GM19324 (cell line): ENCODE data around the gene ZMYM1.
"Not testable (repeated sequence)": the region's sequence is repeated elsewhere in the genome, so short reads cannot be mapped to it uniquely, and the experiment has no call there.

ENCODE experiments used
- ATAC-seq: cut with Tn5 transposase; IDR thresholded peaks from one replicate; pipeline ENCODE4 v1.9.1; 2021; ENCODE audit warnings: mild to moderate bottlenecking, moderate library complexity; ENCODE audit not compliant: unreplicated experiment, low FRiP score

Gene ZMYM1

GRCh38 chr1:35079003-35079930 is at the start of gene ZMYM1:
TSS of gene ZMYM1 (plus strand) at chr1:35079385. CDS start at chr1:35093988, 14,603 bp downstream.
- ATAC-seq, result peak; percentile 88

- ATAC-seq, result no peak
These were observed 49.4 kb upstream of the ZMYM1 start for GRCh38 chr1:35029761-35030160.

GRCh38 chr1:35030338-35030737 is 48.8 kb upstream of the ZMYM1 start:
- ATAC-seq, result no peak

- peak; percentile 25 for ATAC-seq
These were observed 48.3 kb upstream of the ZMYM1 start for GRCh38 chr1:35030756-35031446.

- no peak for ATAC-seq
These were observed 46.8 kb upstream of the ZMYM1 start for GRCh38 chr1:35032384-35032739.

GRCh38 chr1:35033346-35033745 is 45.8 kb upstream of the ZMYM1 start:
- ATAC-seq, result no peak

- no peak for ATAC-seq
These were observed 42.6 kb upstream of the ZMYM1 start for GRCh38 chr1:35036621-35037020.

- no peak for ATAC-seq
These were observed 42.0 kb upstream of the ZMYM1 start for GRCh38 chr1:35037206-35037605.

GRCh38 chr1:35038723-35039122 is 40.5 kb upstream of the ZMYM1 start:
- ATAC-seq, result no peak

- ATAC-seq, result no peak
These were observed 35.7 kb upstream of the ZMYM1 start for GRCh38 chr1:35043498-35043897.

- ATAC-seq, result no peak
These were observed 34.8 kb upstream of the ZMYM1 start for GRCh38 chr1:35044431-35044830.

GRCh38 chr1:35046730-35047129 is 32.5 kb upstream of the ZMYM1 start:
- ATAC-seq, result no peak

- no peak for ATAC-seq
These were observed 31.9 kb upstream of the ZMYM1 start for GRCh38 chr1:35047188-35047858.

- no peak for ATAC-seq
These were observed 30.1 kb upstream of the ZMYM1 start for GRCh38 chr1:35049116-35049515.

- no peak for ATAC-seq
These were observed 25.8 kb upstream of the ZMYM1 start for GRCh38 chr1:35053433-35053832.

- ATAC-seq, result not testable (repeated sequence)
These were observed 24.9 kb upstream of the ZMYM1 start for GRCh38 chr1:35054282-35054681.

GRCh38 chr1:35058321-35058720 is 20.9 kb upstream of the ZMYM1 start:
- not testable (repeated sequence) for ATAC-seq

- ATAC-seq, result no peak
These were observed 20.2 kb upstream of the ZMYM1 start for GRCh38 chr1:35058988-35059387.

- ATAC-seq, result no peak
These were observed 16.5 kb upstream of the ZMYM1 start for GRCh38 chr1:35062518-35063196.

GRCh38 chr1:35064265-35064664 is 14.9 kb upstream of the ZMYM1 start:
- ATAC-seq, result no peak

GRCh38 chr1:35069746-35070145 is 9.4 kb upstream of the ZMYM1 start:
- ATAC-seq, result no peak
